IMR-90 (cell line): ENCODE data around the gene IL22RA1. TPM values are rescaled to one million over a fixed set of nuclear protein-coding genes. Genes with fewer than 3 reads are reported as not detected.

Experiments used
- ATAC-seq: fragments of 200-7000 bp; cut with Tn5 transposase; 2 replicates; pipeline ENCODE4 v1.9.1; 2020; ENCODE audit warnings: low read depth, mild to moderate bottlenecking, moderate library complexity
- BruUV-seq: library from RNA; stranded (reverse); fragments of 400-500 nt; replicated peaks from 2 replicates; lab custom pipeline; 2021; lab: Mats Ljungman, UMichigan
- CTCF ChIA-PET: fragments of 300-600 bp; formaldehyde crosslinking; extraction: SDS; loops from one replicate; lab custom pipeline; 2021; ENCODE audit warnings: antibody characterized with exemption; lab: Yijun Ruan, JAX
- POLR2A ChIA-PET: fragments of 300-600 bp; sonication (Branson Sonifier 250); formaldehyde crosslinking; loops from one replicate; lab custom pipeline; 2022; ENCODE audit warnings: antibody characterized with exemption; ENCODE audit not compliant: unreplicated experiment; lab: Charles Lee
- DNase-seq: peaks from one replicate; pipeline ENCODE4 v3.0.0; 2013
- H2AFZ ChIP-seq: replicated peaks from 2 replicates; pipeline ENCODE3; 2013; ENCODE audit warnings: low read length, mild to moderate bottlenecking; ENCODE audit not compliant: poor library complexity
- H2AK5ac ChIP-seq: 2 replicates; pipeline ENCODE4 v1.6.1; 2013; ENCODE audit warnings: low read depth, low read length, inconsistent platforms
- H2AK9ac ChIP-seq: replicated peaks from 2 replicates; pipeline ENCODE3; 2013; ENCODE audit warnings: mild to moderate bottlenecking, low read depth, low read length, moderate library complexity; ENCODE audit not compliant: poor library complexity
- H2BK120ac ChIP-seq: 2 replicates; pipeline ENCODE4 v1.6.1; 2013; ENCODE audit warnings: low read depth, low read length, inconsistent platforms
- H2BK15ac ChIP-seq: 3 replicates; pipeline ENCODE4 v1.6.1; 2013; ENCODE audit warnings: low read depth, low read length, inconsistent platforms
- H2BK20ac ChIP-seq: 2 replicates; pipeline ENCODE4 v1.6.1; 2013; ENCODE audit warnings: low read depth, mild to moderate bottlenecking, inconsistent platforms, low read length, moderate library complexity
- H2BK5ac ChIP-seq: 2 replicates; pipeline ENCODE4 v1.6.1; 2013; ENCODE audit warnings: mild to moderate bottlenecking, low read depth, low read length, inconsistent platforms; ENCODE audit not compliant: poor library complexity, severe bottlenecking
- H3K14ac ChIP-seq: replicated peaks from 2 replicates; pipeline ENCODE4 v1.6.1; 2013; ENCODE audit warnings: low read depth, low read length, inconsistent platforms
- H3K18ac ChIP-seq: 2 replicates; pipeline ENCODE4 v1.6.1; 2013; ENCODE audit warnings: low read depth, low read length, control low read depth
- H3K23ac ChIP-seq: 2 replicates; pipeline ENCODE4 v1.6.1; 2013; ENCODE audit warnings: low read depth, low read length, inconsistent platforms
- H3K27ac ChIP-seq: 2 replicates; pipeline ENCODE4 v1.5.1; 2013; ENCODE audit warnings: mild to moderate bottlenecking, control low read depth, low read length; ENCODE audit not compliant: insufficient read depth
- H3K27me3 ChIP-seq: 2 replicates; pipeline ENCODE4 v1.6.1; 2013; ENCODE audit warnings: low read length; ENCODE audit not compliant: control insufficient read depth, insufficient read depth
- H3K36me3 ChIP-seq: 2 replicates; pipeline ENCODE4 v1.6.1; 2013; ENCODE audit warnings: low read length, mixed read lengths; ENCODE audit not compliant: control insufficient read depth, insufficient read depth
- H3K4ac ChIP-seq: 2 replicates; pipeline ENCODE4 v1.6.1; 2013; ENCODE audit warnings: low read depth, low read length, inconsistent platforms
- H3K4me1 ChIP-seq: 2 replicates; pipeline ENCODE4 v1.6.1; 2013; ENCODE audit warnings: low read length, mixed read lengths; ENCODE audit not compliant: control insufficient read depth, insufficient read depth
- H3K4me2 ChIP-seq: 2 replicates; pipeline ENCODE4 v1.6.1; 2013; ENCODE audit warnings: low read depth, mild to moderate bottlenecking, control low read depth, low read length, moderate library complexity
- H3K4me3 ChIP-seq: 2 replicates; pipeline ENCODE4 v1.5.1; 2013; ENCODE audit warnings: low read depth, mild to moderate bottlenecking, control low read depth, low read length, moderate library complexity; ENCODE audit not compliant: insufficient read depth
- H3K56ac ChIP-seq: 2 replicates; pipeline ENCODE4 v1.6.1; 2013; ENCODE audit warnings: low read length, inconsistent platforms; ENCODE audit not compliant: insufficient read depth; ENCODE audit errors: extremely low read depth
- H3K79me1 ChIP-seq, 2 experiments: 2 replicates each; pipeline ENCODE4 v1.6.1; 2013; ENCODE audit warnings: low read length in 2 of 2, inconsistent platforms in 1 of 2, low read depth in 1 of 2
- H3K9ac ChIP-seq: 2 replicates; pipeline ENCODE4 v1.6.1; 2013; ENCODE audit warnings: low read depth, low read length, control low read depth
- H3K9me1 ChIP-seq: 2 replicates; pipeline ENCODE4 v1.6.1; 2013; ENCODE audit warnings: low read length, inconsistent platforms; ENCODE audit not compliant: insufficient read depth
- H3K9me3 ChIP-seq: 2 replicates; pipeline ENCODE4 v1.6.1; 2013; ENCODE audit warnings: low read length; ENCODE audit not compliant: control insufficient read depth, insufficient read depth
- H4K20me1 ChIP-seq: 2 replicates; pipeline ENCODE4 v1.6.1; 2013; ENCODE audit warnings: low read length, inconsistent platforms; ENCODE audit not compliant: insufficient read depth
- H4K5ac ChIP-seq: 2 replicates; pipeline ENCODE4 v1.6.1; 2013; ENCODE audit warnings: mild to moderate bottlenecking, low read depth, low read length, control low read depth
- H4K8ac ChIP-seq, 2 experiments: 2 replicates each; pipeline ENCODE4 v1.6.1; 2013; ENCODE audit warnings: low read depth in 2 of 2, low read length in 2 of 2, control low read depth in 1 of 2, inconsistent platforms in 1 of 2
- H4K91ac ChIP-seq: 2 replicates; pipeline ENCODE4 v1.6.1; 2013; ENCODE audit warnings: low read depth, low read length, inconsistent platforms; ENCODE audit not compliant: insufficient read depth
- MAFK ChIP-seq: IDR thresholded peaks from 2 replicates; pipeline ENCODE4 v1.6.1; 2012; ENCODE audit warnings: low read depth, low read length, improper control_type of control experiment
- RCOR1 ChIP-seq: IDR thresholded peaks from 2 replicates; pipeline ENCODE4 v1.6.1; 2012; ENCODE audit warnings: mild to moderate bottlenecking, low read length, improper control_type of control experiment; ENCODE audit not compliant: insufficient replicate concordance
- WGBS, 2 experiments: methylation state at CpG; one replicate each; pipeline versions ENCODE4 v1.1.5 to v1.1.7; 2013; ENCODE audit warnings: missing lambda C conversion rate in 2 of 2; ENCODE audit not compliant: insufficient read length in 1 of 2; ENCODE audit errors: extremely low coverage in 2 of 2; 5-methylcytosine and 5-hydroxymethylcytosine counted together
- dilution Hi-C: fragments of 300-500 bp; cut with HindIII; formaldehyde crosslinking; loops from one replicate; pipeline ENCODE4 v1.14.3; 2018; ENCODE audit warnings: low sequenced_read_pairs; ENCODE audit not compliant: unreplicated experiment
- in situ Hi-C: fragments of 300-500 bp; cut with MboI; formaldehyde crosslinking; loops from 3 replicates; pipeline ENCODE4 v1.14.3; 2019; ENCODE audit warnings: low sequenced_read_pairs, inconsistent platforms, mixed read lengths
- intact Hi-C: fragments of 100-400 bp; cut with micrococcal nuclease; formaldehyde crosslinking; loops from 2 replicates; pipeline ENCODE4 v1.10.0; 2022
- polyA plus RNA-seq, 3 experiments: library from polyadenylated mRNA; depleted of rRNA; stranded (reverse); fragments of >200 nt; gene quantifications; 2 replicates each; pipeline ENCODE4 v1.2.3, GENCODE V29; 2012; ENCODE audit warnings: low replicate concordance in 1 of 3
- total RNA-seq: library from RNA; depleted of rRNA; stranded (reverse); fragments of >200 nt; gene quantifications from 2 replicates; pipeline ENCODE4 v1.2.3, GENCODE V29; 2012; rRNA removed

Gene IL22RA1
- total and polyA plus RNA-seq, 2 of the 4 experiments (the other 2 are of a cell fraction): not detected

GRCh38 chr1:24069817-24070216 is 73.1 kb downstream of the IL22RA1 start:
- peaks cover 37% of the 10 kb centered on the region for H3K27me3 ChIP-seq
- no peaks in the 10 kb centered on the region for H3K9me3 ChIP-seq
- no peak overlapping the region for H2AK9ac ChIP-seq
- in situ Hi-C loops: no loop called here
- no peaks in the 10 kb centered on the region for H3K4me1 ChIP-seq
- H3K56ac ChIP-seq: no peak overlapping the region
- no peak overlapping the region for H3K27ac ChIP-seq
- no peak overlapping the region for H3K4me3 ChIP-seq
- no CpG with 5 or more reads among the region's 7 CpGs for WGBS, 2 experiments
- H4K20me1 ChIP-seq: no peaks in the 10 kb centered on the region; the same call in none of the 2 replicates
- H2BK15ac ChIP-seq: no peak overlapping the region
- no peak overlapping the region for H2BK120ac ChIP-seq
- H3K4me2 ChIP-seq: no peak overlapping the region
- no peak overlapping the region for H3K9ac ChIP-seq
- H3K9me1 ChIP-seq: no peaks in the 10 kb centered on the region
- no peak overlapping the region for H3K4ac ChIP-seq
- no peaks in the 10 kb centered on the region for H3K79me1 ChIP-seq
- no peak overlapping the region for H4K5ac ChIP-seq
- no peak overlapping the region for H2BK5ac ChIP-seq
- no peak for ATAC-seq
- POLR2A ChIA-PET: no interaction called here
- no TSS peak for BruUV-seq
- H2AK5ac ChIP-seq: no peak overlapping the region
- H4K8ac ChIP-seq: no peak overlapping the region
- TF ChIP-seq RCOR1: no peak
- TF ChIP-seq MAFK: peak; percentile 78
- intact Hi-C loops: loop anchor here (1.0 to 5.0 kb wide), 3 partner anchors 122 to 552 kb away; no protein-coding TSS in a partner anchor
- no peak overlapping the region for H2AFZ ChIP-seq
- no peak for DNase-seq
- H3K18ac ChIP-seq: no peak overlapping the region
- no peak overlapping the region for H3K23ac ChIP-seq
- CTCF ChIA-PET: interaction anchor here (1.4 kb wide), 1 partner anchor 8 kb away, joined by 3 read pairs; no protein-coding TSS in a partner anchor
- no peak overlapping the region for H3K14ac ChIP-seq
- no peak overlapping the region for H4K91ac ChIP-seq
- dilution Hi-C loops: no loop called here
- H2BK20ac ChIP-seq: no peak overlapping the region
- H3K36me3 ChIP-seq: no peaks in the 10 kb centered on the region

Other genes with a start within 250 kb of the IL22RA1 start
- gene CNR2, start 229.8 kb downstream of the IL22RA1 start, total RNA-seq: not detected in 2 replicates
- not detected in 2 replicates for gene CNR2, start 229.8 kb downstream of the IL22RA1 start, polyA plus RNA-seq (2012; rRNA removed)
- gene PNRC2, start 183.3 kb downstream of the IL22RA1 start, total RNA-seq: 76.0 and 106 TPM in 2 replicates
- gene PNRC2, start 183.3 kb downstream of the IL22RA1 start, polyA plus RNA-seq (2012; rRNA removed): 40.3 and 50.6 TPM in 2 replicates
- 110 and 189 TPM in 2 replicates for gene SRSF10, start 162.8 kb downstream of the IL22RA1 start, total RNA-seq
- 76.2 and 90.1 TPM in 2 replicates for gene SRSF10, start 162.8 kb downstream of the IL22RA1 start, polyA plus RNA-seq (2012; rRNA removed)
- gene MYOM3, start 31.0 kb downstream of the IL22RA1 start, total RNA-seq: not detected in 2 replicates
- gene MYOM3, start 31.0 kb downstream of the IL22RA1 start, polyA plus RNA-seq (2012; rRNA removed): 0.03 TPM in 1 of 2 replicates, not detected in the other
- gene IFNLR1, start 44.1 kb upstream of the IL22RA1 start, total RNA-seq: not detected in 2 replicates
- not detected in 2 replicates for gene IFNLR1, start 44.1 kb upstream of the IL22RA1 start, polyA plus RNA-seq (2012; rRNA removed)
- not detected in 2 replicates for gene GRHL3, start 176.2 kb upstream of the IL22RA1 start, total RNA-seq
- gene GRHL3, start 176.2 kb upstream of the IL22RA1 start, polyA plus RNA-seq (2012; rRNA removed): not detected in 2 replicates